Osteocyte (in vitro differentiated cells): ENCODE measurements around the gene GMCL1. TPM values are rescaled to one million over a fixed set of nuclear protein-coding genes. Genes with fewer than 3 reads are reported as not detected.

Source experiments
- DNase-seq: peaks from one replicate; pipeline ENCODE4 v3.0.0; 2021; ENCODE audit warnings: mixed read lengths; ENCODE audit not compliant: unreplicated experiment; ENCODE audit errors: extremely low spot score
- H3K27ac Mint-ChIP-seq: one replicate; pipeline ENCODE4 v1.8.0; 2021; ENCODE audit warnings: mild to moderate bottlenecking, mixed read lengths; ENCODE audit not compliant: unreplicated experiment
- H3K27me3 Mint-ChIP-seq: one replicate; pipeline ENCODE4 v1.8.0; 2021; ENCODE audit warnings: mixed read lengths; ENCODE audit not compliant: unreplicated experiment
- H3K36me3 Mint-ChIP-seq: one replicate; pipeline ENCODE4 v1.8.0; 2021; ENCODE audit warnings: mixed read lengths; ENCODE audit not compliant: unreplicated experiment
- H3K4me1 Mint-ChIP-seq: one replicate; pipeline ENCODE4 v1.8.0; 2021; ENCODE audit warnings: mixed read lengths; ENCODE audit not compliant: unreplicated experiment
- H3K4me3 Mint-ChIP-seq: one replicate; pipeline ENCODE4 v1.8.0; 2021; ENCODE audit warnings: mild to moderate bottlenecking, moderate library complexity, mixed read lengths; ENCODE audit not compliant: unreplicated experiment
- H3K9me3 Mint-ChIP-seq: one replicate; pipeline ENCODE4 v1.8.0; 2021; ENCODE audit warnings: mixed read lengths; ENCODE audit not compliant: unreplicated experiment
- CTCF ChIP-seq: fragments of 200-600 bp; sonication (generic); IDR thresholded peaks from 2 replicates; pipeline ENCODE4 v1.5.0; 2021; ENCODE audit warnings: antibody characterized with exemption, mild to moderate bottlenecking, moderate library complexity
- total RNA-seq: library from RNA; stranded (reverse); gene quantifications from 2 replicates; pipeline ENCODE4 v1.2.1, GENCODE V29; 2021

Gene GMCL1
- total RNA-seq, 1 donor from 2014 or later: 16.1 TPM

DNA sequence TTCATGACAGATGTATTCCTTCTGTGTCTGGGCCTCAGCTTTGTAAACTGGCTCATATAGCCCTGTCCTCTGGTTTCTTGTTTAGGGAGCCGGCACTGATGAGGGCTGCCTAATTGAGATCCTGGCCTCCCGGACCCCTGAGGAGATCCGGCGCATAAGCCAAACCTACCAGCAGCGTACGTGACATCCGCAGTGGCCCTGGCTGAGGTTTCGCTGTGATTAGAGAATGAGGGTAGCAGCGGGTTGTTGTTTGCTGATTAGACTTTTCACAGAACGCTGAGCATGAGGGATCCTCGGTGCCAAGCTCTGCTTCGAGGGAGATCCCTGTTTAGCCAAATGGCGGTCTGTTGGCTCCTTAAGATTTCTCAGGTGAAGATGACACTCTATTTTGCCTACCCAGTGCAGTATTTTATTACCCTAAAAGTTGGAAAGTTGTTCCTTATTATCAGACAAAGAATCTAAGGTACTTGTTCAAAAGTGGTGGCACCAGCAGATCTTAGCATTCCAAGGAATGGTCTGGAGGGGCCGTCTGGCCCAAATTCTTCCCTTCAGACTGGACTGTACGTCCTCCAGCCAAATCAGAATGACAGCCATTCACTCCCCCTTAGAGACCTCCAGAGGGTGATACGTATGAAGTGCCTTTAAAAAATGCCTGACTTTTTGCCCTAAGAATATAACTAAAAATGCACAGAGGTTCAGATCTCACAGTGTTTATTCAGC lies 21.5 kb upstream of the GMCL1 start:
- no peak for TF ChIP-seq CTCF
- Mint-ChIP-seq H3K4me3 (no peak overlapping the region), H3K9me3 (no peaks in the 10 kb centered on the region), H3K27me3 (no peaks in the 10 kb centered on the region), H3K27ac (no peak overlapping the region), H3K36me3 (peaks cover 32% of the 10 kb centered on the region), H3K4me1 (peaks cover 2% of the 10 kb centered on the region)
- DNase-seq: peak; percentile 59

GRCh38 chr2:69810550-69810949 lies 18.9 kb upstream of the GMCL1 start:
- H3K9me3 Mint-ChIP-seq: no peaks in the 10 kb centered on the region
- H3K36me3 Mint-ChIP-seq: peaks cover 30% of the 10 kb centered on the region
- no peak for TF ChIP-seq CTCF
- no peak overlapping the region for H3K4me3 Mint-ChIP-seq
- no peaks in the 10 kb centered on the region for H3K27me3 Mint-ChIP-seq
- no peaks in the 10 kb centered on the region for H3K4me1 Mint-ChIP-seq
- DNase-seq: peak; percentile 27
- no peak overlapping the region for H3K27ac Mint-ChIP-seq

GRCh38 chr2:69811018-69811417 lies 18.4 kb upstream of the GMCL1 start:
- H3K4me3 Mint-ChIP-seq: no peak overlapping the region
- H3K27me3 Mint-ChIP-seq: no peaks in the 10 kb centered on the region
- peaks cover 28% of the 10 kb centered on the region for H3K36me3 Mint-ChIP-seq
- DNase-seq: peak; percentile 23
- no peak for TF ChIP-seq CTCF
- no peak overlapping the region for H3K27ac Mint-ChIP-seq
- no peaks in the 10 kb centered on the region for H3K9me3 Mint-ChIP-seq
- H3K4me1 Mint-ChIP-seq: no peaks in the 10 kb centered on the region

GRCh38 chr2:69811591-69811990 lies 17.9 kb upstream of the GMCL1 start:
- H3K27ac Mint-ChIP-seq: no peak overlapping the region
- peaks cover 1% of the 10 kb centered on the region for H3K4me1 Mint-ChIP-seq
- no peak for DNase-seq
- H3K36me3 Mint-ChIP-seq: peaks cover 22% of the 10 kb centered on the region
- H3K9me3 Mint-ChIP-seq: no peaks in the 10 kb centered on the region
- H3K27me3 Mint-ChIP-seq: no peaks in the 10 kb centered on the region
- no peak for TF ChIP-seq CTCF
- no peak overlapping the region for H3K4me3 Mint-ChIP-seq

DNA sequence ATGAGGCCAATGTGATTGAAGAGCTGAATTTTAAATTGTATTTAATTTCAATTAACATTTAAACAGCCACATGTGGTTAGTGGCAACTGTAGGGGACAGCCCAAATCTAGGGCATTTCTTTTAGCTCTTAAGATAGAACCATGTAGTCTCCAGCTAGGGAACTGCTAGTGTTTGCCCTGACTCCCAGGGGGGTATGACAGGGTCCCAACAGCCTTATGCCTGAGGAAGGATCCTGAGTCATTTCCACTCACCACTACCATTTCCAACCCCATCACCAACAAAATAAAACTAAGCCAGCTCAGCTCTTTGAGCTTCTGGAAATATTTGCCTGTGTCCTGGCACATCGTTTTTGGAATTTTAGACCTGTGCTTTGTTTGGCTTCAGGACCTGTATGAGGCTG lies 13.7 kb upstream of the GMCL1 start:
- no peak for TF ChIP-seq CTCF
- H3K27ac Mint-ChIP-seq: no peak overlapping the region
- no peak overlapping the region for H3K4me3 Mint-ChIP-seq
- no peaks in the 10 kb centered on the region for H3K27me3 Mint-ChIP-seq
- H3K4me1 Mint-ChIP-seq: peaks cover 5% of the 10 kb centered on the region
- peaks cover 26% of the 10 kb centered on the region for H3K36me3 Mint-ChIP-seq
- no peak for DNase-seq
- no peaks in the 10 kb centered on the region for H3K9me3 Mint-ChIP-seq
